HEK293T (cell line): ENCODE results near the gene BNIP2.

Experiments used
- BHLHE40 ChIP-seq: fragments of 450-650 bp; IDR thresholded peaks from 2 replicates; pipeline ENCODE4 v1.6.1; 2016; ENCODE audit warnings: mild to moderate bottlenecking, moderate library complexity, borderline replicate concordance
- FOXA1 ChIP-seq: fragments of 450-650 bp; IDR thresholded peaks from 2 replicates; pipeline ENCODE4 v1.6.1; 2016; ENCODE audit warnings: mild to moderate bottlenecking
- FOXK2 ChIP-seq: fragments of 450-650 bp; IDR thresholded peaks from 2 replicates; pipeline ENCODE4 v1.6.1; 2016; ENCODE audit warnings: mild to moderate bottlenecking
- L3MBTL2 ChIP-seq: fragments of 450-650 bp; conservative IDR thresholded peaks from 2 replicates; pipeline ENCODE4 v1.6.1; 2016; ENCODE audit warnings: mild to moderate bottlenecking
- NFRKB ChIP-seq: fragments of 450-650 bp; IDR thresholded peaks from 2 replicates; pipeline ENCODE4 v1.6.1; 2016; ENCODE audit warnings: mild to moderate bottlenecking, moderate library complexity
- SP1 ChIP-seq: fragments of 450-650 bp; IDR thresholded peaks from 2 replicates; pipeline ENCODE4 v1.6.1; 2017
- SUZ12 ChIP-seq: fragments of 450-650 bp; IDR thresholded peaks from 2 replicates; pipeline ENCODE4 v1.6.1; 2016; ENCODE audit warnings: mild to moderate bottlenecking
- TARDBP ChIP-seq: fragments of 450-650 bp; IDR thresholded peaks from 2 replicates; pipeline ENCODE4 v1.6.1; 2016
- ZNF384 ChIP-seq: fragments of 450-650 bp; IDR thresholded peaks from 2 replicates; pipeline ENCODE4 v1.6.1; 2016

DNA sequence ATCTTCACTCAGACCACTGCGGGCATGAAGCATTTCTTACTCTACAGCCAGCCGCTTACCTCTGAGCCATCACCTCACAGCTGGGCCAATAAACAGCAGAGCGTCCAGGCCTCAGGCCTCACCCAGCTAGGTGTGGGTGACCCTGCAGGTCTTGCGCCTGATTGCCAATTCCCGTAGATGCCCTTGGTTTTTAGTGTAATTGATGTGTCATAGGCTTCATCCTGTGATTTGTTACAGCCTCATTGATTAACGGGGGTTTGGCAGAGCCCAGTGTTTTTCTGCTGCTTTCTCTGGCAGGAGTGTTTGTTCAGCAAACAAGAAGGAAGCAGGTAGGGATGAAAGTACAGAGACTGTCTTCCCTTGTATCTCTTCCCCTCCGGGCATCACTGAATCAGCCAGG, 49.6 kb upstream of the BNIP2 start:
- TF ChIP-seq BHLHE40 (no peak), SUZ12 (no peak), ZNF384 (no peak), FOXK2 (no peak), TARDBP (no peak), NFRKB (no peak), L3MBTL2 (no peak), SP1 (no peak), FOXA1 (no peak)
